HUDEP-2 (cell line): ENCODE results near the gene CTDSP2.
A peak's percentile ranks its signal among the peaks of the same experiment; 100 is the strongest.
"Not testable (repeated sequence)": the region's sequence is repeated elsewhere in the genome, so short reads cannot be mapped to it uniquely, and the experiment has no call there.

Source experiments
- DNase-seq, 76 experiments: peaks; one replicate each; lab custom pipeline; 2025; ENCODE audit not compliant: unreplicated experiment in 76 of 76; lab: John Stamatoyannopoulos, UW

Gene CTDSP2

GRCh38 chr12:57846577-57847319 lies at the start of gene CTDSP2:
Gene CTDSP2 (minus strand): TSS chr12:57846729. CDS start chr12:57846435, 294 bp downstream.
- DNase-seq: peak; percentile 42 to 98 (median 94)

- DNase-seq: no peak
Measured at GRCh38 chr12:57896115-57896433, 49.5 kb upstream of the CTDSP2 start.

- no peak for DNase-seq
Measured at GRCh38 chr12:57895389-57896114, 49.0 kb upstream of the CTDSP2 start.

- DNase-seq: no peak
Measured at GRCh38 chr12:57894399-57895292, 48.1 kb upstream of the CTDSP2 start.

- peak in 10 of 76 experiments; percentile 10 to 45 (median 16) for DNase-seq
Measured at GRCh38 chr12:57893431-57894353, 47.2 kb upstream of the CTDSP2 start.

GRCh38 chr12:57892232-57892972 lies 45.9 kb upstream of the CTDSP2 start:
- peak in 1 of 76 experiments; percentile 2 for DNase-seq

GRCh38 chr12:57891542-57892228 lies 45.2 kb upstream of the CTDSP2 start:
- DNase-seq: no peak

- DNase-seq: no peak
Measured at GRCh38 chr12:57890191-57891115, 43.9 kb upstream of the CTDSP2 start.

GRCh38 chr12:57889500-57889989 lies 43.0 kb upstream of the CTDSP2 start:
- no peak for DNase-seq

- DNase-seq: no peak
Measured at GRCh38 chr12:57888409-57889157, 42.1 kb upstream of the CTDSP2 start.

- DNase-seq: no peak
Measured at GRCh38 chr12:57887631-57888408, 41.3 kb upstream of the CTDSP2 start.

GRCh38 chr12:57886964-57887363 lies 40.4 kb upstream of the CTDSP2 start:
- not testable (repeated sequence) for DNase-seq

GRCh38 chr12:57886542-57886941 lies 40.0 kb upstream of the CTDSP2 start:
- no peak for DNase-seq

GRCh38 chr12:57885207-57885606 lies 38.7 kb upstream of the CTDSP2 start:
- no peak for DNase-seq

GRCh38 chr12:57883700-57884099 lies 37.2 kb upstream of the CTDSP2 start:
- DNase-seq: no peak

GRCh38 chr12:57883057-57883456 lies 36.5 kb upstream of the CTDSP2 start:
- DNase-seq: no peak
